Measurements from ENCODE around the gene SORL1-AS1.
A peak's percentile ranks its signal among the peaks of the same experiment; 100 is the strongest.

SORL1-AS1 gene

DNA sequence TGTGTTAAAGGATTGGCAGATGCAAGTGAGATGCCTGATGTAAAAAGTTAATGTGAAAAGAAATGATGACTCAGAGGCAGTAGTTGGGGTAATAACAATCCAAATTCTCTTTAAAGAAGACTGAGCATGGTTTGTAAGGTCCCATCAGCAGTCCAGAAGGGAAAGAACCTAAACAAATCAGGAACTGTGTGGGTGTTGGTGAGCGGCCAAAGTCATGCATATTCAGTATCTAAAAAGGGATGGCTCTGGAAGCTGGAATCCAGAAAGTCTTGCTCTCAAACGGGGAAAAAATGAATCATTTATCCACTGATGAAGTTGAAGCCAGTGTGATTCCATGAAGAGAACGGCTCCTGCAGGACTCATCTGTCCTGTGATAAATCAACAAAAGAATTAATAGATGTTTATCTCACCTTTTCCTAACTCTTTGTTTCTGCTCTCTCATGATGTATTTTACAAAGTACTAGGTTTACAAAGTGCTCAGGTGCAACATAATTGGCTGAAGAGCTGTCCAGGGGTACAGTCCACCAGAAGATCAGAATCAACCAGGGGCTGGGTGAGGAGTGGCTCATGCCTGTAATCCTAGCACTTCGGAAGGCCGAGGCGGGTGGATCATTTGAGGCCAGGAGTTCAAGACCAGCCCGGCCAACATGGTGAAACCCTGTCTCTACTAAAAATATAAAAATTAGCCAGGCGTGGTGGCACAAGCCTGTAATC lies 20.5 kb upstream of the SORL1-AS1 start:
- Mint-ChIP-seq H3K27ac (peak overlapping the region in 9 of 10 donors; percentile 38 to 88 (median 50)), H3K36me3 (peaks cover 6 to 92% (median 32%) of the 10 kb centered on the region in 3 donors), H3K9me3 (no peaks in the 10 kb centered on the region), H3K4me3 (peak overlapping the region in 4 of 10 donors; percentile 11 to 41 (median 20)), H3K27me3 (no peaks in the 10 kb centered on the region), H3K4me1 (peaks cover 44 to 94% (median 87%) of the 10 kb centered on the region in 4 donors)
- DNase-seq (no peak), ATAC-seq (no peak)
- POLR2A ChIA-PET = interaction anchor here (3.7 kb wide), 1 partner anchor 22 kb away, joined by 24 read pairs; the partner anchor contains the start of genes SORL1 and SORL1-AS1

DNA sequence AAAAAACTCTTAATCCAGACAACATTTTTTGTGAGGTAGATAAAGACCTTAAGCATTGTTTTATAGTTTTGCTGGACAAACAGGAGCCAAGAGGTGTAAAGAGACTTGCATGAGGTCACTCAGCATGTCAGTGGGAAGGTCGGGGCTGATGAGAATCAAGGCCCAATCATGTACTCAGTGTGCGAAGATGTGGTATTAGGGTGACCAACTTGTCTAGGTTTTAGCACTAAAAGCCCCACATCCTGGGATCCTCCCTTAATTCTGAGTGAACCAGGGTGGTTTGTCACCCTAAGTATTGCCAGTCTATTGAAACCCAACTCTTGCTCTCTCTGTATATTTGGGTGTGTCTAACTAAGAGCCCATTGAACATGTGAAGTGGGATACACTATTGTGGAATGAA lies 19.5 kb upstream of the SORL1-AS1 start:
- Mint-ChIP-seq H3K27me3 (no peaks in the 10 kb centered on the region), H3K4me1 (peaks cover 47 to 97% (median 91%) of the 10 kb centered on the region in 4 donors), H3K4me3 (peak overlapping the region in 2 of 10 donors; percentile 11 to 26), H3K27ac (peak overlapping the region in 8 of 10 donors; percentile 4 to 84 (median 49)), H3K9me3 (no peaks in the 10 kb centered on the region), H3K36me3 (peaks cover 6 to 85% (median 31%) of the 10 kb centered on the region in 3 donors)
- POLR2A ChIA-PET = interaction anchor here (0.7 to 1.5 kb wide), 2 partner anchors 15 to 21 kb away, joined by 4 to 5 read pairs; no protein-coding TSS in a partner anchor
- DNase-seq (peak in 1 of 10 donors; percentile 25), ATAC-seq (no peak)

DNA sequence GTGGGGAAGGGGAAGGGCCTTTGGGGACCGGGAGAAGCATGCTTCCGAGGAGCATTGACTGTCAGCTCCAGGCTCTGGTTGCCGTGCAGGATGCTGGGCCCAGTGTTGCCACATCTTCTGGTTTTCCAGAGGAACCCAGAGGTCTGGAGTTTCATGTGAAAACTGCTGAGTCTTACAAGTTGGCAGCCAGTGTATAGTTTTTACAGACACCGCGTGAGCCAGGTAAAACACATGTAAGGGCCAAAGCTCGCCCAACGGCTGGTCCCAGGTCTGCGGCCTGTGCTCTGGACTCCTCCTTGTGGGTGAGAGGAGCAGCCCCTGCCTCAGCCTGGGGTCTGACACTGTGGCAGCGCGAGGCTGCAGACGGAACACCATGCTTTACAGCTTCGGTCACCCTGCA lies 18.4 kb upstream of the SORL1-AS1 start:
- POLR2A ChIA-PET = interaction anchor here (1.5 to 7.4 kb wide), 2 partner anchors 14 to 20 kb away, joined by 5 to 63 read pairs; no protein-coding TSS in a partner anchor
- Mint-ChIP-seq H3K36me3 (peaks cover 6 to 74% (median 31%) of the 10 kb centered on the region in 3 donors), H3K4me3 (no peak overlapping the region), H3K9me3 (no peaks in the 10 kb centered on the region), H3K27ac (peak overlapping the region in 9 of 10 donors; percentile 4 to 99 (median 68)), H3K4me1 (peaks cover 45 to 97% (median 91%) of the 10 kb centered on the region in 4 donors), H3K27me3 (no peaks in the 10 kb centered on the region)
- DNase-seq = no peak
- no peak for ATAC-seq

DNA sequence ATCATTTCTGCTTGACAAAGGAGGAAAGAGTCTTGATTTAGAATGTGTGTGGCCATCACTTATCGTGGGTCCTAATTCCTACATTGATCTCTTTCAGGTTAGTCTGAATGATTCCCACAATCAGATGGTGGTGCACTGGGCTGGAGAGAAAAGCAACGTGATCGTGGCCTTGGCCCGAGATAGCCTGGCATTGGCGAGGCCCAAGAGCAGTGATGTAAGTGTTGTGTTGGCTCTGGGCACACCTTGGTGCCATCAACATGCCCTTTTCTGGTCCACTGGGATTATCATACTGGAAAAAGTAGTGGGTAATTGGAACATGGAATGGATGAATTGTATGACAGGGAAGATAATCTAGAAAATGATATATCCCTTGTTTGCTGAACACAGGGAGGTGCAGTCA lies 17.1 kb upstream of the SORL1-AS1 start:
- H3K36me3 Mint-ChIP-seq = peaks cover 6 to 61% (median 31%) of the 10 kb centered on the region in 3 donors
- peak overlapping the region in 7 of 10 donors; percentile 4 to 97 (median 51) for H3K4me3 Mint-ChIP-seq
- peak overlapping the region; percentile 34 to 99 (median 86) for H3K27ac Mint-ChIP-seq
- POLR2A ChIA-PET = interaction anchor here (3.7 to 12.2 kb wide), 3 partner anchors 12 to 20 kb away, joined by 28 to 385 read pairs (median 63); partner anchors contain the start of genes SORL1 and SORL1-AS1
- H3K9me3 Mint-ChIP-seq = no peaks in the 10 kb centered on the region
- H3K4me1 Mint-ChIP-seq = peaks cover 44 to 97% (median 91%) of the 10 kb centered on the region in 4 donors
- no peaks in the 10 kb centered on the region for H3K27me3 Mint-ChIP-seq
- DNase-seq (no peak), ATAC-seq (no peak)

DNA sequence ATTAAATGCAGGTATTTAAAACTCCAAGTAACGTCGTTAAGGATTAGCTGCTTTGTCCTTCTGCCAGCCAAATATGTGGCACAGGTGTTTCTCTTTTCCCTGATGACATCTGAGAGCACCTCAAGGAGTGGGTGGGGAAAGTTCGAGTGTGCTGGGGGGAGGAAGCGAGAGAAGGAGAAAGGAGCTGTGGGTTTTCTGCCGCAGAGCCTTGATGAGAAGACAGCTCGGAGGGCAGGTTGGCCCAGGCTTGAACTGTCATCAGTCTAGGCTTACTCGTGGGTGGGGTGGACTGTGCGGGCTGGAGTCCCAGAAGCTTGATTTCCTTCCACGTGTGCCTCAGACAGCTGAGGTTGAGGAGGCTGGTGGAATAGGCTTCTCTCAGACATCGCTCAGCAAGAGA lies 15.2 kb upstream of the SORL1-AS1 start:
- peak overlapping the region; percentile 78 to 99 (median 95) for H3K27ac Mint-ChIP-seq
- peak overlapping the region; percentile 63 to 97 (median 80) for H3K4me3 Mint-ChIP-seq
- H3K36me3 Mint-ChIP-seq = peaks cover 6 to 43% (median 24%) of the 10 kb centered on the region in 3 donors
- no peaks in the 10 kb centered on the region for H3K27me3 Mint-ChIP-seq
- POLR2A ChIA-PET = interaction anchor here (0.8 to 12.2 kb wide), 12 partner anchors 11 to 176 kb away, joined by 3 to 385 read pairs (median 4); partner anchors contain the start of genes SC5D, SORL1 and SORL1-AS1
- DNase-seq (peak; percentile 58 to 86 (median 80)), ATAC-seq (peak; percentile 62 to 78)
- H3K4me1 Mint-ChIP-seq = peaks cover 52 to 99% (median 94%) of the 10 kb centered on the region in 4 donors
- H3K9me3 Mint-ChIP-seq = no peaks in the 10 kb centered on the region

DNA sequence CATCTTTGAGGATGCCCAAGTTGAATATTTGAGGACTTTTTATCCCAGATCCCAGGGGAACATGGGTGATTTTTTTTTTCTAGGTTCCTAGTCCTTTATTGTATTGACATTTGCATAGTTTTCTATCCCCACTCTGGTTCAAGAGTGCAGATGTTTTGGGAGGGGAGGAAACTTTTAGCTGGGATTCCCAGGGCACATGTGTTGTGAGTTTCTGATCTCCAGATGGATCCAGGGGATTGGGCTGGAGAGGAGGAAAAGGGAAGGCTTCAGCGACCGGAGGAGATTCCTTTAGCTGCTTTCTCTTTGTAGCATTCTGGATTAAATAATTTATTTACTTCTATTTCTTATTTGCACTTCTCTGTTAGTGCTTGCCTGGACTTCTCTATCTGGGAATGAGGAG lies 14.7 kb upstream of the SORL1-AS1 start:
- DNase-seq = no peak

DNA sequence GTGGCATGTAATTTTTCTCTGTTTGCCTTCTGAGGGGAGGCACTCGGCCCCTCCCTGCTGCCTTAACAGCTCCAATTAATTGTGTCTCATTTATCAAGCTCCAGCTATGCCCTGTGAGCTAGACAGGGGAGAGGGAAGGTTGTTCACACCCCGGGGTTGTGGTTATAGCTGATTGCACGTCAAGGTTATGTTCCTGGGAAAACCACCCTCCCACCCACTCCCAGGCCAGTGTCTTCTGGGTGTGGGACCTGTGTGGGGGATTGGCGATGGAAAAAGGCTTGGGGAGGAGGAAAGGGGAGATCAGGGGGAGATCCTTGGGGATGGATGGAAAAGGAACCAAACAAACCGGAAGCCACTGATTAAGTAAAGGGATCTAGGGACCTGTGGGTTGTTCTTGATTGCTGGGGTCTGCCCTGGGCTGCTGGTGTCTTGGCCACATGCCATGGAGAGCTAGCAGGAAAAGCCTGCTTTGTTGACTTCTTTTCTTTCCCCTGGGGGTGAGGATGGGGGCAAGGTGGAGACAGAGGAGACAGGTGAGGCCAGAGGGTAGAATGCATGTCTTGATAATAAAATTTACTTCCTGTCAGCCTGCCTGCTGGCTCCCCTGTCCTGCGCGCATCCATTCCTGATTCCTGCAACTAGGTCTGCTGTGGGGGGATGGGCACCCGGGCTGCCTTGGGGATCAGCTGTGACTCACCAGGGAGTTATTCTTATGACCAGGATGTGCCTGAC lies 13.5 kb upstream of the SORL1-AS1 start:
- peak overlapping the region; percentile 78 to 99 (median 95) for H3K27ac Mint-ChIP-seq
- peaks cover 6 to 25% (median 18%) of the 10 kb centered on the region in 3 donors for H3K36me3 Mint-ChIP-seq
- H3K4me1 Mint-ChIP-seq = peaks cover 56 to 99% (median 94%) of the 10 kb centered on the region in 4 donors
- peak overlapping the region; percentile 57 to 97 (median 77) for H3K4me3 Mint-ChIP-seq
- POLR2A ChIA-PET = interaction anchor here (0.6 to 12.2 kb wide), 12 partner anchors 9 to 1191 kb away, joined by 3 to 385 read pairs (median 4); partner anchors contain the start of genes SC5D, SORL1 and SORL1-AS1
- no peaks in the 10 kb centered on the region for H3K27me3 Mint-ChIP-seq
- DNase-seq (no peak), ATAC-seq (no peak)
- no peaks in the 10 kb centered on the region for H3K9me3 Mint-ChIP-seq

More for the DNA sequence above, 14.7 kb upstream of the SORL1-AS1 start:
- Mint-ChIP-seq H3K9me3 (no peaks in the 10 kb centered on the region), H3K27ac (peak overlapping the region; percentile 78 to 99 (median 95)), H3K36me3 (peaks cover 6 to 38% (median 24%) of the 10 kb centered on the region in 3 donors), H3K4me3 (peak overlapping the region; percentile 63 to 97 (median 80)), H3K4me1 (peaks cover 53 to 99% (median 94%) of the 10 kb centered on the region in 4 donors), H3K27me3 (no peaks in the 10 kb centered on the region)
- POLR2A ChIA-PET = interaction anchor here (0.6 to 12.2 kb wide), 16 partner anchors 11 to 182 kb away, joined by 3 to 385 read pairs (median 4); partner anchors contain the start of genes SC5D, SORL1 and SORL1-AS1
- no peak for ATAC-seq

DNA sequence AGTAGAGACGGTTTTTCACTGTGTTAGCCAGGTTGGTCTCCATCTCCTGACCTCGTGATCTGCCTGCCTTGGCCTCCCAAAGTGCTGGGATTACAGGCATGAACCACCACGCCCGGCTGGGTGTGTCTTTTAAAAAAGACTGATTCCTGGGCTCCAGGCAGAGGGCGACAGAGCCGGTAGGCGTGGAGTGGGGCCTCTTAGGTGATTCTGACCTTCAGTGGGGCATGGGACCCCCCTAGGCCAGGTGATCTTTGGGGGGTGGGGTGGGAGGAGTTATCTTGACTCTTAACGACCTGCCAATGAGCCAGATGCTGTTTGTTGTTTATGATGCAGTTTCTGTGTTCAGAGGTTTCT lies 12.9 kb upstream of the SORL1-AS1 start:
- peak overlapping the region; percentile 78 to 99 (median 95) for H3K27ac Mint-ChIP-seq

DNA sequence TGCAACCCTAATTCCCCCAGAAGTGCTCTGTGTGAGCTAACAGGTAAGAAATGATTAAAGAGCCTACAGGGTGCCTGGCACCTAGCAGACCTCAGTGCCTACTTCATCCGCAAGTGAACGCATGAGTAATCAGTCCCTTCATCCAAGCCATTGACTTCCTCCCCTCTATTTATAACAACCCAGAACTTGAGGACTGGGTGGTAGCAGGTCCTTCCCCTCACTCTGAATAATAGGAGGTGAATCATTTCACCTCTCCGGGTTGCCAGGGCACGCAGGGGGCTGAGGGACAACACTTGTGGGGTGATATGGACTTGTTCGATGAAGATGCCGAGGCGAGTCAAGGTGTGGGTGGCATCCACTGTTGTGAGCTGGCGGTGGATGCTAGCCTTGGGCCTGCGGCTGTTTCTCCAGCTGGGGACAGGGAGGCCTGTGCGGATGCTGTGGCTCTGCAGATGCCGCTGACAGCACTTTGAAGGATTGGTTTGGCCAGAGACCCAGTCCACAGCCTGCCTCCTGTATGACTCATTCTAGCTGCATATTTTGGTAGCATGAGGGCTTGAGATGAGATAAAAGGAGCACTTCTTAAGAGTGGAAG lies 11.7 kb upstream of the SORL1-AS1 start:
- peak overlapping the region; percentile 78 to 99 (median 95) for H3K27ac Mint-ChIP-seq
- POLR2A ChIA-PET = interaction anchor here (0.8 to 12.2 kb wide), 12 partner anchors 8 to 173 kb away, joined by 3 to 385 read pairs (median 4); partner anchors contain the start of genes SORL1 and SORL1-AS1

More for the DNA sequence above, 12.9 kb upstream of the SORL1-AS1 start:
- Mint-ChIP-seq H3K27me3 (no peaks in the 10 kb centered on the region), H3K4me3 (peak overlapping the region; percentile 65 to 97 (median 77)), H3K9me3 (no peaks in the 10 kb centered on the region), H3K4me1 (peaks cover 56 to 99% (median 97%) of the 10 kb centered on the region in 4 donors), H3K36me3 (peaks cover 6 to 21% (median 13%) of the 10 kb centered on the region in 3 donors)
- no peak for DNase-seq
- ATAC-seq = no peak
- POLR2A ChIA-PET = interaction anchor here (1.2 to 12.2 kb wide), 7 partner anchors 9 to 173 kb away, joined by 3 to 385 read pairs (median 6); partner anchors contain the start of genes SC5D, SORL1 and SORL1-AS1

DNA sequence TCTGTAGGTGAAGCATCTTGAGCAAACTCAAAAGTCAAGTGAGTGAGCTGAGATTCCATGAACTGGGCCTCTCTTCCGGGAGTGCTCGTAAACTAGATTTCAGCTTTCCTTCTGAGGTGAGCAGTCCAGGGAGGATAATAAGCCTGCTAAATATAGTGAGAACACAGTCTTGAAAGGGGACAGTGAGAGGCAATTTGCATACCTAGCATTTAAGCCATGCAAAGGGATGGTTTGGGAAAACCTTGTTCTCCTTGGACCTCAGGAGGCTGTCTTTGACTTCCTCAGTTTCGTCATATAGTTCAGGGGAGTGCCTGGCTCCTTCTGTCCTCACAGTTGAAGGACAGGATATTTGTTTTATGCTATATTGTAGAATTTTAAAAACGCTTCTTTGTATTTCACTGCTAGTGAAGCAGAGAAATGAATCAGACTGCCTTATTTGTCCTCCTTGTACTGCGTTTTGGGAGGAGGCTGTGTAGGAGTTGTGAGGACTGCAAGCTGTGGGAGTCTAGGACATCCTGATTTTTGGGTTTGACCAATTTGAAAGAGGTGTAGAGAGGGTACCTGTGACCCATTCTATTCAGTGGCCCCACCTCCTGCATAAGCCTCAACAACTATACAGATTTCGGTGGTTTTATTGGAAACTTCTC lies 11.0 kb upstream of the SORL1-AS1 start:
- Mint-ChIP-seq H3K4me1 (peaks cover 62 to 100% (median 100%) of the 10 kb centered on the region in 4 donors), H3K9me3 (no peaks in the 10 kb centered on the region), H3K27me3 (no peaks in the 10 kb centered on the region), H3K36me3 (peaks cover 0 to 10% (median 3%) of the 10 kb centered on the region in 3 donors), H3K27ac (peak overlapping the region; percentile 78 to 99 (median 95)), H3K4me3 (peak overlapping the region; percentile 65 to 97 (median 74))
- DNase-seq = no peak
- no peak for ATAC-seq
- POLR2A ChIA-PET = interaction anchor here (0.8 to 12.2 kb wide), 13 partner anchors 7 to 172 kb away, joined by 3 to 385 read pairs (median 4); partner anchors contain the start of genes SORL1 and SORL1-AS1

More for the DNA sequence above, 11.7 kb upstream of the SORL1-AS1 start:
- Mint-ChIP-seq H3K4me3 (peak overlapping the region; percentile 65 to 97 (median 74)), H3K4me1 (peaks cover 60 to 100% (median 100%) of the 10 kb centered on the region in 4 donors), H3K9me3 (no peaks in the 10 kb centered on the region), H3K27me3 (no peaks in the 10 kb centered on the region), H3K36me3 (peaks cover 0 to 12% (median under 1%) of the 10 kb centered on the region in 3 donors)
- DNase-seq (peak; percentile 38 to 85 (median 60)), ATAC-seq (peak; percentile 65 to 66)

DNA sequence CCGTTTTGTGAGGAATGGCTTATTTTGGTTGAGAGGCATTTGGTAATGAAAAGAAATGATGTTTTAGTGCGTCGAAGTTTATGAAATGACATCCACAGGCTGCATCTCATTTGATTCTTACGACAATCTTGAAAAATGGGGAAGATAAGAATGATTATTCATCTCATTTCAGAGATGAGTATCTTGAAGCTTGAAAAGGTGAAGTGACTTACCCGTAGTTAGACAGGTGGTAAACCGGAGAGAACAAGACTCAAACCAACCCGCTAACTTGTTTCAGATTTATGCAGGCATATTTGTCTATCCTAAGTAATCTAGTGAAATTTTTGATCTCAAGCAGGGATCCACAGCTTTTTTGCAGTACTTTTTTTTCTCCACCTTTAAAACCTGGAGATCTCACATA lies 9.1 kb upstream of the SORL1-AS1 start:
- Mint-ChIP-seq H3K4me1 (peaks cover 67 to 100% (median 100%) of the 10 kb centered on the region in 4 donors), H3K27me3 (no peaks in the 10 kb centered on the region), H3K27ac (peak overlapping the region; percentile 78 to 99 (median 95)), H3K4me3 (peak overlapping the region in 9 of 10 donors; percentile 10 to 97 (median 74)), H3K9me3 (no peaks in the 10 kb centered on the region), H3K36me3 (peaks cover 0 to 24% (median 11%) of the 10 kb centered on the region in 3 donors)
- DNase-seq = no peak
- ATAC-seq = no peak
- POLR2A ChIA-PET = interaction anchor here (1.6 to 12.2 kb wide), 3 partner anchors 8 to 13 kb away, joined by 4 to 385 read pairs (median 5); partner anchors contain the start of genes SORL1 and SORL1-AS1
